ENCODE data around the gene CCDC85C. TPM values are rescaled to one million over a fixed set of nuclear protein-coding genes. Genes with fewer than 3 reads are reported as not detected.
A peak's percentile ranks its signal among the peaks of the same experiment; 100 is the strongest.

CCDC85C gene
- total RNA-seq, 2 experiments from 2014 or later: 5.8 to 7.5 TPM

- intact Hi-C loops (cut with DNase I, micrococcal nuclease): no loop called here
- POLR2A ChIA-PET: interaction anchor here (0.5 to 4.0 kb wide), 3 partner anchors 10 to 159 kb away, joined by 3 to 29 read pairs (median 3); partner anchors contain the start of genes CCDC85C, CCNK and SETD3
- Mint-ChIP-seq H3K4me1 (ENCODE audit: low read depth) (peaks cover 18% of the 10 kb centered on the region), H3K4me3 (peak overlapping the region; percentile 66), H3K36me3 (ENCODE audit: low read depth) (no peaks in the 10 kb centered on the region), H3K9me3 (no peaks in the 10 kb centered on the region), H3K27ac (no peak overlapping the region), H3K27me3 (no peaks in the 10 kb centered on the region)
- Histone ChIP-seq H3K4me1 (ENCODE audit: insufficient read depth, low read length) (peaks cover 26% of the 10 kb centered on the region), H3K27ac (ENCODE audit: low read depth in 1 of 2, low read length in 2 of 2) (no peak overlapping the region), H3K9me3 (ENCODE audit: control insufficient read depth in 1 of 2, insufficient read depth in 1 of 2, low read length in 2 of 2) (no peaks in the 10 kb centered on the region), H3K36me3 (ENCODE audit: insufficient read depth, low read length) (no peaks in the 10 kb centered on the region), H3K4me3 (ENCODE audit: low read length) (peak overlapping the region; percentile 26), H3K27me3 (ENCODE audit: control insufficient read depth in 1 of 2, insufficient read depth in 2 of 2, low read length in 2 of 2) (no peaks in the 10 kb centered on the region)
- DNase-seq (no peak), ATAC-seq (ENCODE audit: poor library complexity) (no peak)
- TF ChIP-seq CTCF (IDR thresholded peaks at IDR 0.05): no peak
- CTCF ChIA-PET: no interaction called here
These were observed 9.8 kb downstream of the CCDC85C start for GRCh38 chr14:99593971-99594841.

GRCh38 chr14:99592933-99593753 is 10.9 kb downstream of the CCDC85C start:
- ChIA-PET CTCF (no interaction called here), POLR2A (interaction anchor here (4.0 kb wide), 1 partner anchor 11 kb away, joined by 29 read pairs; the partner anchor contains the start of gene CCDC85C)
- intact Hi-C loops (cut with DNase I, micrococcal nuclease): no loop called here
- no peaks in the 10 kb centered on the region for H3K27me3 ChIP-seq (ENCODE audit: control insufficient read depth in 1 of 2, insufficient read depth in 2 of 2, low read length in 2 of 2)
- H3K27ac ChIP-seq (ENCODE audit: low read depth in 1 of 2, low read length in 2 of 2): no peak overlapping the region
- H3K9me3 Mint-ChIP-seq: no peaks in the 10 kb centered on the region
- no peaks in the 10 kb centered on the region for H3K36me3 ChIP-seq (ENCODE audit: insufficient read depth, low read length)
- no peak for TF ChIP-seq CTCF (IDR thresholded peaks at IDR 0.05)
- H3K27me3 Mint-ChIP-seq: no peaks in the 10 kb centered on the region
- peaks cover 26% of the 10 kb centered on the region for H3K4me1 ChIP-seq (ENCODE audit: insufficient read depth, low read length)
- H3K4me3 Mint-ChIP-seq: no peak overlapping the region
- H3K9me3 ChIP-seq (ENCODE audit: control insufficient read depth in 1 of 2, insufficient read depth in 1 of 2, low read length in 2 of 2): no peaks in the 10 kb centered on the region
- no peaks in the 10 kb centered on the region for H3K36me3 Mint-ChIP-seq (ENCODE audit: low read depth)
- H3K4me3 ChIP-seq (ENCODE audit: low read length): no peak overlapping the region
- DNase-seq (no peak), ATAC-seq (ENCODE audit: poor library complexity) (no peak)
- H3K4me1 Mint-ChIP-seq (ENCODE audit: low read depth): peaks cover 23% of the 10 kb centered on the region
- no peak overlapping the region for H3K27ac Mint-ChIP-seq

GRCh38 chr14:99592394-99592793 is 11.6 kb downstream of the CCDC85C start:
- Histone ChIP-seq H3K4me1 (ENCODE audit: insufficient read depth, low read length) (peaks cover 26% of the 10 kb centered on the region), H3K27me3 (ENCODE audit: control insufficient read depth in 1 of 2, insufficient read depth in 2 of 2, low read length in 2 of 2) (no peaks in the 10 kb centered on the region), H3K36me3 (ENCODE audit: insufficient read depth, low read length) (no peaks in the 10 kb centered on the region), H3K27ac (ENCODE audit: low read depth in 1 of 2, low read length in 2 of 2) (no peak overlapping the region), H3K4me3 (ENCODE audit: low read length) (no peak overlapping the region), H3K9me3 (ENCODE audit: control insufficient read depth in 1 of 2, insufficient read depth in 1 of 2, low read length in 2 of 2) (no peaks in the 10 kb centered on the region)
- no peaks in the 10 kb centered on the region for H3K27me3 Mint-ChIP-seq
- no peak overlapping the region for H3K27ac Mint-ChIP-seq
- CTCF ChIA-PET: no interaction called here
- H3K9me3 Mint-ChIP-seq: no peaks in the 10 kb centered on the region
- no peak for DNase-seq
- H3K4me3 Mint-ChIP-seq: no peak overlapping the region
- peaks cover 23% of the 10 kb centered on the region for H3K4me1 Mint-ChIP-seq (ENCODE audit: low read depth)
- TF ChIP-seq CTCF (IDR thresholded peaks at IDR 0.05): no peak
- intact Hi-C loops (cut with DNase I, micrococcal nuclease): no loop called here
- POLR2A ChIA-PET: interaction anchor here (4.0 kb wide), 1 partner anchor 12 kb away, joined by 29 read pairs; the partner anchor contains the start of gene CCDC85C
- no peaks in the 10 kb centered on the region for H3K36me3 Mint-ChIP-seq (ENCODE audit: low read depth)
- ATAC-seq (ENCODE audit: poor library complexity): no peak
